ENCODE measurements around the gene SERTAD3.
A peak's percentile ranks its signal among the peaks of the same experiment; 100 is the strongest.
"Not testable (repeated sequence)": the region's sequence is repeated elsewhere in the genome, so short reads cannot be mapped to it uniquely, and the experiment has no call there.

SERTAD3 gene

GRCh38 chr19:40457953-40458596 lies 13.9 kb upstream of the SERTAD3 start:
- no peak for DNase-seq

GRCh38 chr19:40457048-40457447 lies 12.9 kb upstream of the SERTAD3 start:
- no peak for DNase-seq

- DNase-seq: not testable (repeated sequence)
These were observed 9.8 kb upstream of the SERTAD3 start for GRCh38 chr19:40453943-40454342.

GRCh38 chr19:40453151-40453735 lies 9.1 kb upstream of the SERTAD3 start:
- no peak for DNase-seq

GRCh38 chr19:40452016-40452415 lies 7.9 kb upstream of the SERTAD3 start:
- no peak for DNase-seq

GRCh38 chr19:40450664-40451063 lies 6.5 kb upstream of the SERTAD3 start:
- no peak for DNase-seq

- DNase-seq: no peak
These were observed 5.4 kb upstream of the SERTAD3 start for GRCh38 chr19:40449506-40449905.

- DNase-seq: no peak
These were observed 2.2 kb upstream of the SERTAD3 start for GRCh38 chr19:40446263-40446784.

GRCh38 chr19:40445780-40446262 lies 1.7 kb upstream of the SERTAD3 start:
- DNase-seq: no peak

- no peak for DNase-seq
These were observed 734 bp upstream of the SERTAD3 start for GRCh38 chr19:40444825-40445312.

- DNase-seq: peak; percentile 89
These were observed 770 bp downstream of the SERTAD3 start for GRCh38 chr19:40443131-40443999.

GRCh38 chr19:40442328-40443130 lies 1.6 kb downstream of the SERTAD3 start:
- no peak for DNase-seq

- DNase-seq: no peak
These were observed 2.3 kb downstream of the SERTAD3 start for GRCh38 chr19:40441719-40442253.

- no peak for DNase-seq
These were observed 5.9 kb downstream of the SERTAD3 start for GRCh38 chr19:40438284-40438683.

GRCh38 chr19:40433391-40434216 lies 10.5 kb downstream of the SERTAD3 start:
- DNase-seq: peak; percentile 60

GRCh38 chr19:40432760-40433159 lies 11.4 kb downstream of the SERTAD3 start:
- not testable (repeated sequence) for DNase-seq

GRCh38 chr19:40431698-40432097 lies 12.4 kb downstream of the SERTAD3 start:
- DNase-seq: no peak

- DNase-seq: not testable (repeated sequence)
These were observed 13.9 kb downstream of the SERTAD3 start for GRCh38 chr19:40430242-40430641.

- not testable (repeated sequence) for DNase-seq
These were observed 15.9 kb downstream of the SERTAD3 start for GRCh38 chr19:40428197-40428596.

- peak; percentile 83 for DNase-seq
These were observed 18.5 kb downstream of the SERTAD3 start, which contains the start of gene SERTAD1 for GRCh38 chr19:40425450-40426287. Gene SERTAD1, minus strand, starts transcription at chr19:40425992. Its CDS starts 2,446 bp downstream, at chr19:40423546.
